OCI-LY1 (cell line): Measurements from ENCODE around the gene CIDEB.

Experiments
- H2AFZ ChIP-seq: fragments of 200-600 bp; sonication (generic), shearing (Covaris generic); 2 replicates; pipeline ENCODE4 v1.6.0; 2014; ENCODE audit warnings: antibody characterized with exemption, mild to moderate bottlenecking, low read length
- H3F3A ChIP-seq: fragments of 200-600 bp; sonication (generic), shearing (Covaris generic); 2 replicates; pipeline ENCODE4 v1.6.0; 2014; ENCODE audit warnings: mild to moderate bottlenecking, antibody characterized with exemption, low read length, moderate library complexity; ENCODE audit not compliant: insufficient read depth
- H3K27ac ChIP-seq: fragments of 200-600 bp; sonication (generic); 2 replicates; pipeline ENCODE4 v1.5.1; 2014; ENCODE audit warnings: low read length, mixed run types, mild to moderate bottlenecking, low read depth; ENCODE audit not compliant: poor library complexity, severe bottlenecking
- H3K27me3 ChIP-seq: fragments of 200-600 bp; sonication (generic); 2 replicates; pipeline ENCODE4 v1.6.0; 2014; ENCODE audit warnings: antibody characterized with exemption, mild to moderate bottlenecking, low read length, moderate library complexity; ENCODE audit not compliant: insufficient read depth
- H3K36me3 ChIP-seq: fragments of 200-600 bp; sonication (generic); 2 replicates; pipeline ENCODE4 v1.6.1; 2014; ENCODE audit warnings: mild to moderate bottlenecking, antibody characterized with exemption, low read length, moderate library complexity, mixed read lengths; ENCODE audit not compliant: insufficient read depth
- H3K4me1 ChIP-seq: fragments of 200-600 bp; sonication (generic); 2 replicates; pipeline ENCODE4 v1.5.1; 2014; ENCODE audit warnings: mild to moderate bottlenecking, low read length, moderate library complexity; ENCODE audit not compliant: insufficient read depth, severe bottlenecking
- H3K4me2 ChIP-seq: fragments of 200-600 bp; sonication (generic), shearing (Covaris generic); 2 replicates; pipeline ENCODE4 v1.6.1; 2014; ENCODE audit warnings: low read length
- H3K4me3 ChIP-seq: fragments of 200-600 bp; sonication (generic); 2 replicates; pipeline ENCODE4 v1.5.1; 2014; ENCODE audit warnings: low read length, low read depth, mild to moderate bottlenecking, mixed read lengths; ENCODE audit not compliant: poor library complexity, severe bottlenecking
- H3K79me2 ChIP-seq: fragments of 200-600 bp; shearing (Covaris generic); 2 replicates; pipeline ENCODE4 v1.6.1; 2016; ENCODE audit warnings: mixed run types, low read length, mixed read lengths; ENCODE audit not compliant: insufficient read depth
- H3K9ac ChIP-seq: fragments of 200-600 bp; sonication (generic), shearing (Covaris generic); 2 replicates; pipeline ENCODE4 v1.6.1; 2014; ENCODE audit warnings: mild to moderate bottlenecking, low read length, mixed read lengths
- H3K9me2 ChIP-seq: fragments of 200-600 bp; sonication (generic), shearing (Covaris generic); 2 replicates; pipeline ENCODE4 v1.6.1; 2014; ENCODE audit warnings: low read depth, mild to moderate bottlenecking, low read length, mixed read lengths
- H3K9me3 ChIP-seq: fragments of 200-600 bp; shearing (Covaris generic); 2 replicates; pipeline ENCODE4 v1.6.1; 2014; ENCODE audit warnings: low read length, mixed read lengths
- H4K20me1 ChIP-seq: fragments of 200-600 bp; sonication (generic), shearing (Covaris generic); 2 replicates; pipeline ENCODE4 v1.6.0; 2016; ENCODE audit warnings: mild to moderate bottlenecking, low read length; ENCODE audit not compliant: insufficient read depth
- CTCF ChIP-seq: fragments of 200-600 bp; sonication (generic), shearing (Covaris generic); IDR thresholded peaks from 2 replicates; pipeline ENCODE4 v1.5.1; 2017; ENCODE audit warnings: mild to moderate bottlenecking, antibody characterized with exemption, low read length, moderate library complexity, mixed read lengths
- EZH2 ChIP-seq: fragments of 200-600 bp; sonication (generic), shearing (Covaris generic); IDR thresholded peaks from 2 replicates; pipeline ENCODE4 v1.8.0; 2017; ENCODE audit warnings: borderline replicate concordance, mixed run types, mild to moderate bottlenecking, antibody characterized with exemption, low read length, moderate library complexity, mixed read lengths

CIDEB gene

DNA sequence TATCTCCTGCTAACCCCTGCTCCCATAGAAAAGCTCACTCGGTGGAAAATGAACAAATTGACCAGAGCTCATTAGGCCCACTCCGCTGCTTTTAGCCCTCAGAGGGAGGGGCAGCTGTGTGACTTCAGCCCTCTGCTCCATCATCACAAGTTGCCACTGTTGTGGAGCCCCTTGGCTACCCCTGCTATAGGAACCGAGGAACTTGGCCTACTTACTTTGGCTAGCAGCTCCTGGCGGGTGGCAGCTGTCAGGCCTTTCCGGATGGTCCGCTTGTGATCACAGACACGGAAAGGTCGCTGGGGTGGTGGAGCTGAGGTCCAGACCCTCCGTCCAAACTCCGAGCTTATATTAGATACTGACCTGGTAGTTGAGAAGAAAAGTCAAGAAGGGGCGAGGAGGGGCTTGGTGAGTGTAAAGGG lies 612 bp downstream of the CIDEB start:
- Histone ChIP-seq H3K9ac (no peak overlapping the region), H3K27ac (no peak overlapping the region), H3K4me1 (peaks cover 27% of the 10 kb centered on the region), H3K4me2 (no peak overlapping the region), H3K9me3 (no peaks in the 10 kb centered on the region), H4K20me1 (no peaks in the 10 kb centered on the region), H3K36me3 (peaks cover 67% of the 10 kb centered on the region), H3F3A (no peaks in the 10 kb centered on the region), H3K79me2 (no peaks in the 10 kb centered on the region), H3K27me3 (no peaks in the 10 kb centered on the region), H3K9me2 (no peaks in the 10 kb centered on the region), H3K4me3 (no peak overlapping the region), H2AFZ (no peak overlapping the region)
- TF ChIP-seq CTCF (no peak), EZH2 (no peak)

GRCh38 chr14:24304019-24304387 lies 3.8 kb downstream of the CIDEB start:
- Histone ChIP-seq H3K4me3 (no peak overlapping the region), H3K9me3 (no peaks in the 10 kb centered on the region), H4K20me1 (no peaks in the 10 kb centered on the region), H3K27me3 (no peaks in the 10 kb centered on the region), H3K9ac (no peak overlapping the region), H3K36me3 (peaks cover 78% of the 10 kb centered on the region), H2AFZ (no peak overlapping the region), H3K4me2 (no peak overlapping the region), H3F3A (no peaks in the 10 kb centered on the region), H3K79me2 (no peaks in the 10 kb centered on the region), H3K27ac (no peak overlapping the region), H3K4me1 (peaks cover 17% of the 10 kb centered on the region), H3K9me2 (no peaks in the 10 kb centered on the region)
- TF ChIP-seq EZH2 (no peak), CTCF (no peak)

DNA sequence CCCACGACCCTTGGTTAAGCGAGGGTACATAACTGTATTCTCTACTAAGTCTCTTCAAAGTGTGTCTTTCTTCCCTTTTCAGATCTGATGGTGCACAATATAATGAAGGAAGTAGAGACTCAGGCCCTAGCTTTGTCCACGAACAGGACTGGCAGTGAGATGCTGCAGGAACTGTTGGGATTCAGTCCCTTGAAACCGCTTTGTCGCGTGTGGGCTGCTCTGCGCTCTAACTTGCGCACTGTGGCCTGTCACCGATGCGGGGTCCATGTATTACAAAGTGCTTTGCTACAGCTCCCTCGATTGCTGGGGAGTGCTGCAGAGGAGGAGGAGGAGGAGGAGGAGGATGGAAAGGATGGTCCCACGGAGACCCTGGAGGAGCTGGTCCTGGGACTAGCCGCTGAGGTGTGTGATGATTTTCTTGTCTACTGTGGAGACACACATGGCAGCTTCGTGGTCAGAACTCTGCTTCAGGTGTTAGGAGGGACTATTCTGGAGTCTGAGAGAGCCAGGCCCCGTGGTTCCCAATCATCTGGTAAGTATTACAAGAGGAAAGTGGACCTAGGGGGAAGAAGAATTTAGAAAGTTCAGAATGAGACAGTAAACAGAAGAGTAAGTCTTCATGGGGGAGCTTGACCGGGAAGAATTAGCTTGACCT lies 7.3 kb downstream of the CIDEB start:
- Histone ChIP-seq H3K4me3 (peak overlapping the region; percentile 83), H3K79me2 (no peaks in the 10 kb centered on the region), H3K9me3 (no peaks in the 10 kb centered on the region), H3K9me2 (no peaks in the 10 kb centered on the region), H2AFZ (no peak overlapping the region), H3K4me1 (peaks cover 27% of the 10 kb centered on the region), H3K27ac (no peak overlapping the region), H3K9ac (peak overlapping the region; percentile 80), H4K20me1 (no peaks in the 10 kb centered on the region), H3K4me2 (peak overlapping the region; percentile 98), H3F3A (0 out of 2 replicates have a peak, but pooled peaks cover 4% of the 10 kb centered on the region), H3K36me3 (peaks cover 56% of the 10 kb centered on the region), H3K27me3 (no peaks in the 10 kb centered on the region)
- TF ChIP-seq CTCF (no peak), EZH2 (no peak)
